Heart left ventricle (tissue), 16 donors: ENCODE data around the gene NELFB. TPM values are rescaled to one million over a fixed set of nuclear protein-coding genes. Genes with fewer than 3 reads are reported as not detected.
A peak's percentile ranks its signal among the peaks of the same experiment; 100 is the strongest.

ENCODE experiments used
- ATAC-seq, 4 donors: fragments of 200-7000 bp; cut with Tn5 transposase; one replicate each; pipeline ENCODE4 v1.9.1; 2020 to 2022; ENCODE audit warnings: moderate library complexity in 4 of 4, mild to moderate bottlenecking in 3 of 4, moderate number of reproducible peaks in 1 of 4
- DNase-seq, 5 donors: peaks; one replicate each; pipeline ENCODE4 v3.0.0-alpha.2; 2020
- H3K27ac ChIP-seq, 12 donors: fragments of 200-600 bp; sonication (generic) in 4 of 12; one replicate each; pipeline versions ENCODE4 v1.5.0 to v1.8.0; 2016 to 2022; ENCODE audit warnings: mild to moderate bottlenecking in 2 of 12
- H3K27me3 ChIP-seq, 9 donors: fragments of 200-600 bp; sonication (generic) in 2 of 9; one replicate each; pipeline versions ENCODE4 v1.5.1 to v1.8.0; 2016 to 2022; ENCODE audit warnings: mild to moderate bottlenecking in 3 of 9
- H3K36me3 ChIP-seq, 9 donors: fragments of 200-600 bp; sonication (generic) in 2 of 9; one replicate each; pipeline versions ENCODE4 v1.5.0 to v1.8.0; 2018 to 2022; ENCODE audit warnings: mild to moderate bottlenecking in 2 of 9
- H3K4me1 ChIP-seq, 12 donors: fragments of 200-600 bp; sonication (generic) in 4 of 12; one replicate each; pipeline versions ENCODE4 v1.5.0 to v1.8.0; 2016 to 2022; ENCODE audit warnings: mild to moderate bottlenecking in 3 of 12
- H3K4me3 ChIP-seq, 12 donors: fragments of 200-600 bp; sonication (generic) in 4 of 12; one replicate each; pipeline versions ENCODE4 v1.5.0 to v1.8.0; 2017 to 2022; ENCODE audit warnings: mild to moderate bottlenecking in 9 of 12, moderate library complexity in 4 of 12
- H3K9me3 ChIP-seq, 12 donors: fragments of 200-600 bp; sonication (generic) in 4 of 12; one replicate each; pipeline versions ENCODE4 v1.5.0 to v1.8.0; 2016 to 2022; ENCODE audit warnings: mild to moderate bottlenecking in 1 of 12
- CTCF ChIP-seq, 12 donors: fragments of 200-600 bp; sonication (generic) in 4 of 12; IDR thresholded peaks; one replicate each; pipeline versions ENCODE4 v1.5.0 to v1.8.0; 2018 to 2022; ENCODE audit warnings: antibody characterized with exemption in 12 of 12, mild to moderate bottlenecking in 5 of 12
- POLR2A ChIP-seq, 2 donors: fragments of 450-650 bp; IDR thresholded peaks; one replicate each; pipeline ENCODE4 v1.6.1; 2017; ENCODE audit warnings: antibody characterized with exemption in 2 of 2, mild to moderate bottlenecking in 2 of 2, moderate library complexity in 2 of 2
- WGBS, 4 donors: extraction: QIAGEN DNeasy Blood & Tissue Kit in 2 of 4; methylation state at CpG; one replicate each; pipeline versions ENCODE4 v1.1.5 to v1.1.7; 2013 to 2018; 5-methylcytosine and 5-hydroxymethylcytosine counted together
- intact Hi-C, 10 donors: fragments of 100-400 bp; cut with DNase I; formaldehyde crosslinking; loops; one replicate each; pipeline versions ENCODE4 v1.11.1 to v1.14.2; 2022
- polyA plus RNA-seq, 2 donors: library from polyadenylated mRNA; stranded (reverse); fragments of 200-250 nt; gene quantifications; one replicate each; pipeline ENCODE4 v1.2.3, GENCODE V29; 2013
- total RNA-seq, 9 donors: library from RNA; depleted of rRNA in 2 of 9; stranded (reverse); fragments of >200 nt in 2 of 9; fragmentation: NEBNext Ultra II Directional in 3 of 9; extraction: Animal tissue kit (Norgen Biotek cat#: 25700) in 3 of 9; gene quantifications; one replicate each; pipeline versions ENCODE4 v1.1.0 to v1.2.4, GENCODE V29; 2016 to 2023
- donor health status: ischemic (EF 13 %, LVEDD 7.1; RV severe dilation, severe dysfunction).
- donor health status: healthy with polysubstance abuse.
- donor health status: DM: no; HTN: yes; CAD: no.
- donor health status: DM: no; HTN: no; CAD: no.
- donor health status: ischemic (EF 25% LVEDD 6.9; RV normal size, moderate dysfunction).
- donor health status: ischemic (EF 25% LVEDD 5.7; RV mildly dilated, moderate dysfunction).
- donor health status: healthy.
- donor health status: DM: yes; HTN: yes; CAD: no.
- donor health status: ischemic (EF 35%, LVEDD 5.7; RV mildly dilated, moderate dysfunction).
- donor health status: nonischemic (EF 11% LVEDD 7.7; RV severe dilation, severe dysfunction).
- donor health status: DM: yes; HTN: yes; CAD: no.
- donor health status: PGD.
- donor health status: ischemic (EF 29% LVEDD 5.4; RV normal size, mild dysfunction).
- donor health status: nonischemic (EF 23%, LVEDD 6.1; RV moderate dilation, normal function).

Gene NELFB
- total and polyA plus RNA-seq, 11 donors: 31.4 to 77.8 (median 38.1) TPM

GRCh38 chr9:137311171-137311985 lies 56.3 kb downstream of the NELFB start:
- H3K4me1 ChIP-seq: peaks cover 6 to 47% (median 25%) of the 10 kb centered on the region in 12 donors
- peak in 1 of 4 donors; percentile 2 for ATAC-seq
- no peaks in the 10 kb centered on the region for H3K9me3 ChIP-seq
- intact Hi-C loops: no loop called here
- no peak for TF ChIP-seq CTCF (IDR thresholded peaks at IDR 0.05)
- no peak for TF ChIP-seq POLR2A (IDR thresholded peaks at IDR 0.05)
- DNase-seq: peak in 3 of 5 donors; percentile 26 to 66 (median 28)
- H3K36me3 ChIP-seq: no peaks in the 10 kb centered on the region
- no peak overlapping the region for H3K4me3 ChIP-seq
- peaks cover 0 to 24% (median 3%) of the 10 kb centered on the region in 9 donors for H3K27me3 ChIP-seq
- H3K27ac ChIP-seq: peak overlapping the region in 4 of 12 donors; percentile 13 to 42 (median 21)
- 82 to 89% (median 85%) methylated on average over 14 to 27 of the region's 27 CpGs for WGBS, 4 donors

- no peak for TF ChIP-seq CTCF (IDR thresholded peaks at IDR 0.05)
- TF ChIP-seq POLR2A (IDR thresholded peaks at IDR 0.05): no peak
- Histone ChIP-seq H3K36me3 (no peaks in the 10 kb centered on the region), H3K4me3 (no peak overlapping the region), H3K4me1 (peaks cover 0 to 47% (median 25%) of the 10 kb centered on the region in 12 donors), H3K9me3 (no peaks in the 10 kb centered on the region), H3K27me3 (peaks cover 0 to 23% (median 6%) of the 10 kb centered on the region in 9 donors), H3K27ac (peak overlapping the region in 5 of 12 donors; percentile 4 to 42 (median 13))
- DNase-seq (peak in 1 of 5 donors; percentile 59), ATAC-seq (no peak)
- intact Hi-C loops: no loop called here
- WGBS, 4 donors: 86 to 91% (median 89%) methylated on average over 9 to 28 of the region's 28 CpGs
Measured at GRCh38 chr9:137311986-137312851, 57.1 kb downstream of the NELFB start.

GRCh38 chr9:137312852-137313325 lies 57.8 kb downstream of the NELFB start:
- intact Hi-C loops: no loop called here
- Histone ChIP-seq H3K4me3 (no peak overlapping the region), H3K36me3 (no peaks in the 10 kb centered on the region), H3K4me1 (peaks cover 0 to 47% (median 20%) of the 10 kb centered on the region in 12 donors), H3K9me3 (no peaks in the 10 kb centered on the region), H3K27me3 (peaks cover 0 to 21% (median 6%) of the 10 kb centered on the region in 9 donors), H3K27ac (no peak overlapping the region)
- peak in 2 of 5 donors; percentile 18 to 62 for DNase-seq
- 84 to 100% (median 95%) methylated on average over 4 to 6 of the region's 6 CpGs for WGBS, 4 donors
- no peak for TF ChIP-seq CTCF (IDR thresholded peaks at IDR 0.05)
- no peak for TF ChIP-seq POLR2A (IDR thresholded peaks at IDR 0.05)
- ATAC-seq: no peak
